GM12864 (cell line): ENCODE data around the gene ATXN3.
A peak's percentile ranks its signal among the peaks of the same experiment; 100 is the strongest.

Experiments
- DNase-seq: peaks from one replicate; pipeline ENCODE4 v3.0.0-alpha.2; 2011; ENCODE audit warnings: low read depth
- H3K4me3 ChIP-seq: 2 replicates; pipeline ENCODE4 v1.5.1; 2011; ENCODE audit warnings: mild to moderate bottlenecking, low read depth, low read length, control low read depth
- CTCF ChIP-seq: IDR thresholded peaks from 2 replicates; pipeline ENCODE4 v1.5.1; 2011; ENCODE audit warnings: low read depth, mild to moderate bottlenecking, moderate library complexity, low read length, control low read depth, inconsistent platforms; ENCODE audit errors: missing control alignments

ATXN3 gene

GRCh38 chr14:92040431-92041051, 65.8 kb downstream of the ATXN3 start:
- TF ChIP-seq CTCF = no peak
- peak; percentile 50 for DNase-seq
- peak overlapping the region; percentile 98 for H3K4me3 ChIP-seq

- DNase-seq = peak; percentile 82
- TF ChIP-seq CTCF = no peak
- peak within 1 kb of the TSS; percentile 98 for H3K4me3 ChIP-seq
Observed at GRCh38 chr14:92039719-92040430, 66.5 kb downstream of the ATXN3 start, which contains the start of gene TRIP11. Gene TRIP11, minus strand, starts transcription at chr14:92040059. Its CDS starts 374 bp downstream, at chr14:92039685.

GRCh38 chr14:92039063-92039718, 67.2 kb downstream of the ATXN3 start:
- H3K4me3 ChIP-seq = peak overlapping the region; percentile 98
- DNase-seq = no peak
- no peak for TF ChIP-seq CTCF

GRCh38 chr14:92037989-92038388, 68.4 kb downstream of the ATXN3 start:
- no peak for TF ChIP-seq CTCF
- peak overlapping the region; percentile 98 for H3K4me3 ChIP-seq
- no peak for DNase-seq

GRCh38 chr14:92035890-92036289, 70.5 kb downstream of the ATXN3 start:
- no peak for DNase-seq
- no peak overlapping the region for H3K4me3 ChIP-seq
- no peak for TF ChIP-seq CTCF

GRCh38 chr14:92033906-92034687, 72.3 kb downstream of the ATXN3 start:
- no peak for TF ChIP-seq CTCF
- no peak for DNase-seq
- no peak overlapping the region for H3K4me3 ChIP-seq
